Right kidney (tissue), 9 donors: ENCODE measurements around the gene AMDHD2.
"Not testable (repeated sequence)": the region's sequence is repeated elsewhere in the genome, so short reads cannot be mapped to it uniquely, and the experiment has no call there.

Experiments
- DNase-seq: peaks from one replicate; pipeline ENCODE4 v3.0.0-alpha.2; 2016
- long read RNA-seq, 8 donors: transcript quantifications; one replicate each; lab custom pipeline, GENCODE V29; 2026

The AMDHD2 gene, protein sequence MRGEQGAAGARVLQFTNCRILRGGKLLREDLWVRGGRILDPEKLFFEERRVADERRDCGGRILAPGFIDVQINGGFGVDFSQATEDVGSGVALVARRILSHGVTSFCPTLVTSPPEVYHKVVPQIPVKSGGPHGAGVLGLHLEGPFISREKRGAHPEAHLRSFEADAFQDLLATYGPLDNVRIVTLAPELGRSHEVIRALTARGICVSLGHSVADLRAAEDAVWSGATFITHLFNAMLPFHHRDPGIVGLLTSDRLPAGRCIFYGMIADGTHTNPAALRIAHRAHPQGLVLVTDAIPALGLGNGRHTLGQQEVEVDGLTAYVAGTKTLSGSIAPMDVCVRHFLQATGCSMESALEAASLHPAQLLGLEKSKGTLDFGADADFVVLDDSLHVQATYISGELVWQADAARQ
- long read RNA-seq, donor 1, transcript AMDHD2-201 (11 exons, 1,459 nt): major isoform, 5 of 13 reads
- long read RNA-seq, donor 1, transcript AMDHD2-205 (2 exons, 859 nt): major isoform, 5 of 13 reads
- long read RNA-seq, donor 1, partial matches to known transcripts: 0 of 13 reads
- long read RNA-seq, donor 1, other reads (novel, unspliced or antisense): 0 of 13 reads
- long read RNA-seq, donor 2, transcript AMDHD2-205 (2 exons, 859 nt): major isoform, 5 of 9 reads
- long read RNA-seq, donor 2, partial matches to known transcripts: 0 of 9 reads
- long read RNA-seq, donor 2, other reads (novel, unspliced or antisense): 0 of 9 reads
- long read RNA-seq, donor 3, partial matches to known transcripts: 0 of 7 reads
- long read RNA-seq, donor 3, other reads (novel, unspliced or antisense): 0 of 7 reads
- long read RNA-seq, donor 4, partial matches to known transcripts: 15 of 22 reads
- long read RNA-seq, donor 4, other reads (novel, unspliced or antisense): 0 of 22 reads
- long read RNA-seq, donor 5, transcript AMDHD2-205 (2 exons, 859 nt): major isoform, 6 of 13 reads
- long read RNA-seq, donor 5, partial matches to known transcripts: 0 of 13 reads
- long read RNA-seq, donor 5, other reads (novel, unspliced or antisense): 0 of 13 reads
- long read RNA-seq, donor 6, partial matches to known transcripts: 0 of 6 reads
- long read RNA-seq, donor 6, other reads (novel, unspliced or antisense): 0 of 6 reads
- long read RNA-seq, donor 7: 0 reads
- long read RNA-seq, donor 8, partial matches to known transcripts: 0 of 10 reads
- long read RNA-seq, donor 8, other reads (novel, unspliced or antisense): 0 of 10 reads

DNA sequence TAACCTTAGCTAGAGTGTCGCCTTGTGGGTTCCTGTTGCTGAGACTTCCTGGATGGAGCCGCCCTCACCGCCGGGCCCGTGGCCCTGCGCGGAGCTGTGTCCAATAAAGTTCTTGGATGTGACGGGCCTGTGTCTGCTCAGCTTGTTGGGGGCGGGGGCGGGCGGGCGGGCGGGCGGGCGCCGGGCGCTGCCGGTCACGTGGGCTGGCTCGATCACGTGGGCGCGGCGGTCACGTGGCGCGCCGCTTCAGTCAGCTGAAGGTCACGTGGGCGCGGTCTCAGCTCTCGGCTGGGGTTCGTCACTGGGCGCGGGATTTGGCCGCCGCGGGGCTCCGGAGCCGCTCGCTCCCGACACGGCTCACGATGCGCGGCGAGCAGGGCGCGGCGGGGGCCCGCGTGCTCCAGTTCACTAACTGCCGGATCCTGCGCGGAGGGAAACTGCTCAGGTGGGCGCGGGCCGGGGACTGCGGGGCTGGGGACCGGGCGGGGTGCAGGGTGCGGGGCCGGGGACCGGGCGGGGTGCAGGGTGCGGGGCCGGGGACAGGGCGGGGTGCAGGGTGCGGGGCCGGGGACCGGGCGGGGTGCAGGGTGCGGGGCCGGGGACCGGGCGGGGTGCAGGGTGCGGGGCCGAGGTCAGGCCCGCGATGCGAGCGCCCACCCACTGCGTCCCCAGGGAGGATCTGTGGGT lies at the start of gene AMDHD2:
TSS of gene AMDHD2 (plus strand) at position 275 of the 687 bp plus-strand sequence. CDS start at position 363, 88 bp downstream.
- peak; percentile 70 for DNase-seq

DNA sequence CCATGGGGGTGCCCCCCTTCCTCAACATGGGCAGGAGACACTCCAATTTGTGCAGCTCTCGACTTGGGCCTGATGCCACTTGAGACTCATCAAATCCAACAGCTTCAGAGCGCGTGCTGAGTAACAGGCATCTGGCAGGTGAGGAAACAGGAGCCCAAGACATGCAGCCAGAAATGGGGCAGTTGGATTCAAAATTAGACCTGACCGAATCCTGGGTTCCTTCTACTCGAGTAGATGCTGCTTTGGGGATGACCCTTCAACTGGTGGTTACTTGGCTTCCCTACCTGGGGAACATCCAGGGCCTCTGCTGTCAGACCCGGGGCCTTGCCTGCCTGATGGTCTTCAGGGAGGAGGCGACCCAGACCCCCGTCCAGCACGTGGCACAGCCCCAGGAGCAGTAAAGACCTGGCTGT lies 49.6 kb upstream of the AMDHD2 start:
- peak; percentile 55 for DNase-seq

DNA sequence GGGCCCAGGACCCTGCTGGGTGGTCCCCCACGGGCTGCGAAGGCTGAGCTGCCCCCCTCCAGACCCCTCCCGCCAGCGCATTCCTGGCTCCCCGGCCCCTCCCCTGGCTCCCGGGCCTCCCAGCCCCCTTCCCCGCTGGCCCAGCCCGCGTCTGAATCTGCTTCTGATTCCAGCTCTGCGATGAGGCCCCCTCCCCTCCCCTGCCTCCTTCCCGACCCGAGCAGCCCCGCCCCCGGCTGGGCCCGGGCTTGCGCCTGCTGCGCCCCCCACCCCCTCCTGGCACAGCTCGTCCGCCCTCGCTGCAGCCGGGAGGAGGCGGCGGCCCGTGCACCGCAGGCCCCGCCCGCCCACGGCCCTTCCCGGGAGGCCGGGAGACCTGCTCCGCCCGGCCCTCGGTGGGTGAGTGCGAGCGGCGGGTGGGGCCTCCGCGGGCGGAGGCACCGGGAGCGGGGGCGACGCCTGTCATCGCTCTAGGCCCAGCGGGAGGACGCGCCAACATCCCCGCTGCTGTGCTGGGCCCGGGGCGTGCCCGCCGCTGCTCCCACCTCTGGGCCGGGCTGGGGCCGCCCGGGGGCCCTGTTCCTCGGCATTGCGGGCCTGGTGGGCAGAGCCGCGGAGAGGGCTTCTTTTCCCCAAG lies 49.0 kb upstream of the AMDHD2 start, which contains the start of gene NTN3:
TSS of gene NTN3 (plus strand) at position 282 of the 637 bp plus-strand sequence. CDS start 405 bp downstream, outside the sequence.
- peak; percentile 80 for DNase-seq

DNA sequence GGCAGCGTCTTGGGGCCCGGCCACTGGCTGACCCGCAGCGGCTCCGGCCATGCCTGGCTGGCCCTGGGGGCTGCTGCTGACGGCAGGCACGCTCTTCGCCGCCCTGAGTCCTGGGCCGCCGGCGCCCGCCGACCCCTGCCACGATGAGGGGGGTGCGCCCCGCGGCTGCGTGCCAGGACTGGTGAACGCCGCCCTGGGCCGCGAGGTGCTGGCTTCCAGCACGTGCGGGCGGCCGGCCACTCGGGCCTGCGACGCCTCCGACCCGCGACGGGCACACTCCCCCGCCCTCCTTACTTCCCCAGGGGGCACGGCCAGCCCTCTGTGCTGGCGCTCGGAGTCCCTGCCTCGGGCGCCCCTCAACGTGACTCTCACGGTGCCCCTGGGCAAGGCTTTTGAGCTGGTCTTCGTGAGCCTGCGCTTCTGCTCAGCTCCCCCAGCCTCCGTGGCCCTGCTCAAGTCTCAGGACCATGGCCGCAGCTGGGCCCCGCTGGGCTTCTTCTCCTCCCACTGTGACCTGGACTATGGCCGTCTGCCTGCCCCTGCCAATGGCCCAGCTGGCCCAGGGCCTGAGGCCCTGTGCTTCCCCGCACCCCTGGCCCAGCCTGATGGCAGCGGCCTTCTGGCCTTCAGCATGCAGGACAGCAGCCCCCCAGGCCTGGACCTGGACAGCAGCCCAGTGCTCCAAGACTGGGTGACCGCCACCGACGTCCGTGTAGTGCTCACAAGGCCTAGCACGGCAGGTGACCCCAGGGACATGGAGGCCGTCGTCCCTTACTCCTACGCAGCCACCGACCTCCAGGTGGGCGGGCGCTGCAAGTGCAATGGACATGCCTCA lies 48.3 kb upstream of the AMDHD2 start:
- no peak for DNase-seq

DNA sequence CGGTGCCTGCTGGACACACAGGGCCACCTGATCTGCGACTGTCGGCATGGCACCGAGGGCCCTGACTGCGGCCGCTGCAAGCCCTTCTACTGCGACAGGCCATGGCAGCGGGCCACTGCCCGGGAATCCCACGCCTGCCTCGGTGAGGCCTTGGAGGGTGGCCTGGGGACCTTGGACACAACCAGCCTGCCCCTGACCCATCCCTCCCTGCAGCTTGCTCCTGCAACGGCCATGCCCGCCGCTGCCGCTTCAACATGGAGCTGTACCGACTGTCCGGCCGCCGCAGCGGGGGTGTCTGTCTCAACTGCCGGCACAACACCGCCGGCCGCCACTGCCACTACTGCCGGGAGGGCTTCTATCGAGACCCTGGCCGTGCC lies 47.7 kb upstream of the AMDHD2 start:
- DNase-seq: no peak

DNA sequence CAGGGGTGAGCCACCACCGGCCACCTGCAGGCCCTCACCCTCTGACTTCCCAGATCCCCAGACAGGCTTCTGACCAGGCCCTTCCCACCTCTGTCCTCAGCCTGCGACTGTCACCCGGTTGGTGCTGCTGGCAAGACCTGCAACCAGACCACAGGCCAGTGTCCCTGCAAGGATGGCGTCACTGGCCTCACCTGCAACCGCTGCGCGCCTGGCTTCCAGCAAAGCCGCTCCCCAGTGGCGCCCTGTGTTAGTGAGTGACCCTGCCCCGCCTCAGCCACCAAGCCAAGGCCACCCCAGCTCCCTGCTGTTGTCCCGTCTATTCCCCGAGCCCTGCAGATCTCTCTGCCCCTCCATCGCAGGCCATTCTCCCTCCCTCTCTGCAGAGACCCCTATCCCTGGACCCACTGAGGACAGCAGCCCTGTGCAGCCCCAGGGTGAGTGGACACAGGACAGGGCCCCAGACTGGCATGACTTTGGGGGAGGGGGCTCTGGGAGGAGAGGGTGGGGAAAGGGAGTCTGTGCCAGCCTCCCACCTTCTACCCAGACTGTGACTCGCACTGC lies 47.2 kb upstream of the AMDHD2 start:
- DNase-seq: no peak

DNA sequence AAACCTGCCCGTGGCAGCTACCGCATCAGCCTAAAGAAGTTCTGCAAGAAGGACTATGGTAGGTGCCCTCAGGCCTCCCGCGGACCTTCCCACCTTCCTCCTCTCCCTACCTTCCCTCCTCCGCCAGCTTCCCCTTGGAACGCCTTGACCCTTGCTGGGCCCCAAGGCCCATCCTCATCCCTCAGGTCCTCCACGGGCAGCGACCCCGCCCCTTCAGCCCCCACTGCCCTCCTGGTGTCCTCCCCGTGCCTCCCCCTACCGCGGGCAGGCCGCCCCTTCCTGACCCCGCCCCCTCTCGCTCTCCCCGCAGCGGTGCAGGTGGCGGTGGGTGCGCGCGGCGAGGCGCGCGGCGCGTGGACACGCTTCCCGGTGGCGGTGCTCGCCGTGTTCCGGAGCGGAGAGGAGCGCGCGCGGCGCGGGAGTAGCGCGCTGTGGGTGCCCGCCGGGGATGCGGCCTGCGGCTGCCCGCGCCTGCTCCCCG lies 46.7 kb upstream of the AMDHD2 start:
- no peak for DNase-seq

DNA sequence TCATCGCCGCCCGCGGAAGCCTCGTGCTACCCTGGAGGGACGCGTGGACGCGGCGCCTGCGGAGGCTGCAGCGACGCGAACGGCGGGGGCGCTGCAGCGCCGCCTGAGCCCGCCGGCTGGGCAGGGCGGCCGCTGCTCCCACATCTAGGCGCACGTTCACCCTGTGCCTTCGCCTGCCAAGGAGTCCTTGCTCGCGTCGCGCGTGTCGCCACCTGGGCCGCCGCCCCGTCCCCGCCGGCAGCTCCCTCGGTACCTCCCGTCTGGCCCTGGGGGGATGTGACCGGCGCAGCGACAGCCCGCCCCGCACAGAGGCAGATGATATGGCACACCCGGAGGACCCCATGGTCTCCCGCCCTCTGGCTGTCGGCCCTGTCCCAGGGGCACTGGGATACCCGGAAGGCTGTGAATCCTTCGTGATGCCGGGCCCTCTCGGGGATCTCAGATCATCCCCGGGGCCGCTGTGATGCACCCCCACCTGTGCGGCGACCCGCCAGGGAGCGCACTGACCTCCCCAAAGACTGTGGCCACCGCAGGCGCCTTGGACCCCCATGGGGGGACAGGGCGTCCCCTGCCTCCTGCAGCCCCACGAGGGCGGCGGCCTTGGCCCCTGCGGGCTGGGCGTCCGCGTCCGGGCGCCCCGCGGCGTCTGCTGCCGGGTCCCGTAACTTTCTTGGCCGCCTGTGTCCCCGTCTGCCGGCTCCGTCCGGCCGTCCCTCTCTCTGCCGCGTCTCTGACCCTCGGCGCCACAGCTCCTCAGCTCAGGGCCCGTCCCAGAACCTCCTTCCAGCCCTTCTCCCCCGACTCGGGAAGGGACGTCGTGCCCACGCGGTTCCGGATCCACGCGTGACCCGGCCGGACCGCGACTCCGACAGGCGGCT lies 45.9 kb upstream of the AMDHD2 start:
- DNase-seq: peak; percentile 81

DNA sequence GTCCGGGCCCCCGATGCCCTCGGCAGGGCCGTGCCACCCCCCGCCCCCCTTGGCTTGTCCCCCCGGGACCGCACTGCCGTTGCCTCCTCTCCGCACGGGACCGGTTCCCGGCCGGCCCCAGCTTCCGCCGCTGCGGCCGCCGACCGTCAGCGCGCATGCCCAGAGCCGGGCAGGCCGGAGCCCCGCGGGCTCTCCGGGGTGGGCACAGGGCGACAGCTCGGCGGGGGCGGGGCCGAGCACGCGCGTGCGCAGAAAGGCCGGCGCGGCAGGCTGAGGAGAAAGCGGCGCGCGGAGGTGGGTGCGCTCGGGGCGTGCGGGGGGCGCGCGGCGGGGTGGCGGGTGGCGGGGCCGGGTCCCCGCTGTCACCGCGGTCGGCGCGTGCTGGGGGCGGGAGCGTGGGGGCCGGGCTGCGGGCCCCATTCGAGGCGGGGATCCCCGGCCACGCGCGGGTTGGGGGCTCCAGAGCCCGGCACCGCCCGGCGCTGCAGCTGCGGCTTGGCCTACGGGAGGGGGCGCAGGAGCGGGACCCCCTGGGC lies 45.2 kb upstream of the AMDHD2 start, which contains the start of gene TBC1D24:
TSS of gene TBC1D24 (plus strand) at position 251 of the 536 bp plus-strand sequence. CDS start 21,022 bp downstream, outside the sequence.
- peak; percentile 42 for DNase-seq

DNA sequence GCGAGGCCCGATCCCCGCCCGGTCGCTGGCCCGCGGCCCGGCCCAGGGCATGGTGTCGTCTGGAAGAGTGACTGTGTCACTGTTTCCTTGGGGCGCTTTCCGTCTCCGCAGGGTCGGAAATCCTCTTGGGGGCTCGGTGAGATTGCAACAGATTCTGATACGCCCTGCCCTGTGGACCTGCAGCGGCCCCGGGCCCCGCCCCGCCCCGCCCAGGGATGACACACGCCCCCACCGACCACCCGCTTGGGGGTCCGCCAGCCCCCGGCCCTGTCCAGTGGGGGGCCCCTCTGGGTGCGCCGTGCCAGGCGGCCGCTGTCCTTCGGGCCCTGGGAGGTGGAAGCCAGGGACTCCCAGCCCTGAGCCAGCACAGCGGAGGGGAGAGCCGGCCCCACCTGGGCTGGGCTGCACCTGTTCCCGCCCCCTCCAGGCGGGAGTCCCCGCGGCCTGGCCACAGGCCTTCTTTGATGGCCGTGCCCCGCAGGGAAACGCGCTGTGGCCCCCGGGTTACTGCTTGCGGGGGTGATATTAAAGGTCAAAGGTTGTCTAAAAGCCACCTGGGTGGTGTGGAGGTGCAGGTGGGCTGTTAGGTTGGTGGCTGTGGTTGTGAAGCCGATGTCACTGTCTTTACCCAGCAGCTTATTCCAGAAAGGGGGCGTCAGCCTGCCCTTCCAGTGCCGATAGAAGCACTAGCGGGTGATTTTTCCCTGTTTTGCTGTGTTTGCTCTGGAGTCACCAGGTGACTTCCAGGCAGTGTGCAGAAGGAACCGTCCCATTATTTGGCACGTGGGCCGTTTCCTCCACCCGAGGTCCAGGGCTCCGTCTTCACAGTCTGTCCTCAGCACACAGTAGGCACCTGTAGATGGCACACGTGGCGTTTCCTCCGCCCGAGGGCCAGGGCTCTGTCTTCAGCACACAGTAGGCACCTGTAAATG lies 44.5 kb upstream of the AMDHD2 start:
- peak; percentile 55 for DNase-seq

DNA sequence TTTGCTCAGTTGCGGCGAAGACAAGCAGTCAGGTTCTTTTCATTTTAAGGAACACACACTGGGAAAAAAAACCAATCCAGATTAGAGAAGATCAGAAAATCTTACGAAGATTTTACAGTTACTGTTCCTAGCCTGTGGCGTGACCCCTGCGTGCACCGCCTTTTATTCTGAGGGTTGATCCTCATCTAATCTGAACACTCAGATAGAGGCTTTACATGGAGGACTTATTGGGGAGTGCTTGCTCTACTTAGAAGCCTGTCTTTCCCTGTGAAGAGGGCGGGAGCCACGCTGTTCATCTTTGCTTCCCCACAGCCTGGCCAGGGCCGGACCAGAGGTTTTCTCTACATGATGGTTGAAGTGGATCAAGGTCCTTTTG lies 43.8 kb upstream of the AMDHD2 start:
- DNase-seq: no peak

DNA sequence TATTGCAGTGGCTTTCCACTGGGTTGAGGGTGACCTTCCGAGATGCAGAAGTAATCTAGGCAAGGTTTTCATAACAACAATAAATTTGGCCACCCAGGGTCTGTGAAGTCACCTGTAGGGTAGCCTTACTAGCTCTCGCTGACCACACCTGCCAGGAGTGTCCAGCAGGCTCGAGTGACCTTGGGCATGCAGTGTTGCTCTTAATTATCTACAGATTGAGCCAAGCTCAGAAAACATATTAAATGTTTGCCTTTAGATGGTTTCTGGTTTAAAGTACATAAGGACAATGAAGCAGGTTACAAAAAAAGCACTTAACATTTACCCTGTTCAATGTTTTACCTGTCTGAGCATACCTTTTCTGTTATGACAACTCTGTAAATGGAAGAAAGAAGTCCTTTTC lies 43.4 kb upstream of the AMDHD2 start:
- no peak for DNase-seq

DNA sequence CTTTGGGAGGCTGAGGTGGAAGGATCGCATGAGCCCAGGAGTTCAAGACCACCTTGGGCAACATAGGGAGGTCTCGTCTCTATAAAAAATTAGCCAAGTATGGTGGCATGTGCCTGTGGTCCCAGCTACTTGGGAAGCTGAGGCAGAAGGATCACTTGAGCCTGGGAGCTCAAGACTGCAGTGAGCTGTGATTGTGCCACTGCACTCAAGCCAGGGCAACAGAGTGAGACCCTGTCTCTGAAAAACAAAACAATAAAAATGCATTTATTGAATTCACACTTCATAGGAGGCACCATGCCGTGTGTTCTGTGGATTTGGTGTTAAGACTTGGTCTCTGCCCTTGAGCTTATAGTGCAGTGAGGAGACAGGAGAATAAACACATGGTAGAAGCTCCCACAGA lies 42.8 kb upstream of the AMDHD2 start:
- DNase-seq: no peak

DNA sequence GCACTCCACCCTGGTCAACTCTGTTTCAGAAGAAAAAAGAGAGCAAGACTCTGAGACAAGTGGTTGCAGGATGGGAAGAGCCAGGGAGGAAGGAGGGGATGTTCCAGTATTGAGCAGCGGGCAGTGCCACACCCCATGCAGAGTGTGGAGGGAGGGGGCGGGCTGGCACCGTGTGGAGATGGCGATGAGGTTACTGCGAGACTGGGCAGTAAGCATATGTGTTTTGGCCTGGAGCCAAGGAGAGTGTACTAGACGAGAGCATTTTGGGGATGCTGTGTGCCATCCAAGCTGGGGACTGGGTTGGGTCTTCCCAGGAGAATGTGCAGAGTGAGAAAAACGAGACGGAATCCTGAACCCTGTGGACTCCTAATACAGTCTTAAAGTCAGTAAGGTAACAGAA lies 41.9 kb upstream of the AMDHD2 start:
- no peak for DNase-seq

DNA sequence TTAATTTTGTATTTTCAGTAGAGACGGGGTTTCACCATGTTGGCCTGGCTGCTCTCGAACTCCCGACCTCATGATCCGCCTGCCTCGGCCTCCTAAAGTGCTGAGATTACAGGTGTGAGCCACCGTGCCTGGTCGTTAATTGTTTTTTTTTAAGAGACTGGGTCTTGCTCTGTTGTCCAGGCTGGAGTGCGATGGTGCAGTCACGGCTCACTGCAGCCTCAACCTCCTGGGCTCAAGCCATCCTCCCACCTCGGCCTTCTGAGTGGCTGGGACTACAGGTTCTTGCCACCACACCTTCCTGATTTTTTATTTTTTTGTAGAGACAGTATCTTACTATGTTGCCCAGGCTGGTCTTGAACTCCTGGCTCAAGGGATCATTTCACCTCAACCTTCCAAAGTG lies 40.2 kb upstream of the AMDHD2 start:
- DNase-seq: not testable (repeated sequence)

DNA sequence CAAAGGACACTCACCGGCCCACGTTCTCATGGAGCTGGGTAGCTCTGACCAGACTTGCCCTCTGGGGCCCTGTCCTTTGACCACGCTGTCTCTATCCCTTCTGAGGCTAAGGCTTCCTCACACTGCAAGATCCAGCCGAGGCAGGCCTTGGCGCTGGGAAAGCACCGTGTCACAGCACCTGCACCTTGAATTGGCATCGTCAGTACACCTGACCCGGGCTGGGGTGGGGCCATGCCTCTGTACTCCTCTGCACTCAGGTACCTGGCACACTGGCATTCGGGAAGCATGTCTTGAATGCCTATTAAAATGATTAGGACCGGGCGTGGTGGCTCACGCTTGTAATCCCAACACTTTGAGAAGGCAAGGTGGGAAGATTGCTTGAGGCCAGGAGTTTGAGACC lies 39.2 kb upstream of the AMDHD2 start:
- no peak for DNase-seq

DNA sequence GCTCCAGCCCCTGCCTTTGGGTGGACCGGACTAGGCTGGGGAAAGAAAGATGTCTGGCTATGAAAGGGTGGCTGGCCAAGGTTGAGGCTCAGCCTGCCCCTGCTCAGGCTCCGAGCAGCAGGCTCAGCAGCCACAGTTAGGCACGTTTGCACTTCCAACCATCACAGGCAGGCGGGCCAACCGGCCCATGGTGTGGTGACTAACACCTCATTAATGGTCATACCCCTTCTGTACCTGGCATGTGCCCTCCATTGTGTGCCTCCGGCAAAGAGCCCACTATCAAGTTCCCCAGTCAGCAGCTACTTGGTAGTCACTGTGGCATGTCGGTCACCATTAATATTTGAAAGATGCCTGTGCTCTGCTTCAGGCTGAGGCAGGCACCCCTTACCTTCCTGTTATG lies 38.5 kb upstream of the AMDHD2 start:
- no peak for DNase-seq
